WERI-Rb-1 (cell line): ENCODE results near the gene PLCXD1.
"Not testable (repeated sequence)": the region's sequence is repeated elsewhere in the genome, so short reads cannot be mapped to it uniquely, and the experiment has no call there.

Experiments used
- DNase-seq: peaks from one replicate; pipeline ENCODE4 v3.0.0-alpha.2; 2020
- H3K27ac ChIP-seq: fragments of 250-450 bp; sonication (Bioruptor Pico); 2 replicates; pipeline ENCODE4 v1.5.1; 2020; ENCODE audit warnings: mild to moderate bottlenecking, moderate library complexity
- H3K27me3 ChIP-seq: fragments of 250-450 bp; sonication (Bioruptor Pico); 2 replicates; pipeline ENCODE4 v1.5.1; 2021; ENCODE audit warnings: mild to moderate bottlenecking, low read depth, moderate library complexity; ENCODE audit not compliant: insufficient read depth, severe bottlenecking
- H3K36me3 ChIP-seq: fragments of 250-450 bp; sonication (Bioruptor Pico); 2 replicates; pipeline ENCODE4 v1.5.1; 2020; ENCODE audit warnings: mild to moderate bottlenecking, moderate library complexity
- H3K4me3 ChIP-seq: 2 replicates; pipeline ENCODE4 v1.5.1; 2011; ENCODE audit warnings: low read depth, mild to moderate bottlenecking, control low read depth, low read length
- H3K9me3 ChIP-seq: fragments of 250-450 bp; sonication (Bioruptor Pico); 2 replicates; pipeline ENCODE4 v1.5.1; 2021; ENCODE audit warnings: mild to moderate bottlenecking, moderate library complexity; ENCODE audit not compliant: severe bottlenecking
- TF ChIP-seq, protein P1 (sequence below): IDR thresholded peaks from 2 replicates; pipeline ENCODE4 v1.5.1; 2011; ENCODE audit warnings: low read depth, mild to moderate bottlenecking, control low read depth, inconsistent platforms, low read length

The PLCXD1 gene

DNA sequence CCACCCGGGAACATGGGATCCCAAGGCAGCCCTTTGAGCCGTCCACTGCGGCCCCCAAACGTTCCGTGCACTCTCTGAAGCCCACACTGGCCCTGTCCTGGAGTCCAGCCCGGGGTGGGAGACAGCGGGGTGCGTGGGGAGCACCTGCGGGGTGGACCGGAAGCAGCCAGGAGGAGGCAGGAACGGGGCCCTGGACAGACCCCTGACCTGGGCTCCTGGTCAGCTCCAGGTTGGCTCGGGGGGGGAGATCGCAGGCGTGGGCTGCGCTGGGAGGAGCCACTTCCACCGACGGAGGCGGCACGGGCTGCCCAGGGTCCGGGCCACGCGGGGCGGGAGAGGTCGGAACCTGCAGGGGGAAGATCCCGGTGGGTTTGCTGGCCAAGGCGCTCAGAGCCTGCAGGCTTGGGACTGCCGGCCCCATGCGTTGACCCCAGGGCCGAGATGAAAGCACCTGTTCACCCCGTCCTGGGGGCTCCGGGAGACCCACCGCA, 5.7 kb upstream of the PLCXD1 start:
- Histone ChIP-seq H3K4me3 (peak overlapping the region; percentile 58), H3K27me3 (no peaks in the 10 kb centered on the region), H3K9me3 (no peaks in the 10 kb centered on the region), H3K27ac (peak overlapping the region; percentile 86), H3K36me3 (no peaks in the 10 kb centered on the region)
- TF ChIP-seq, protein P1, sequence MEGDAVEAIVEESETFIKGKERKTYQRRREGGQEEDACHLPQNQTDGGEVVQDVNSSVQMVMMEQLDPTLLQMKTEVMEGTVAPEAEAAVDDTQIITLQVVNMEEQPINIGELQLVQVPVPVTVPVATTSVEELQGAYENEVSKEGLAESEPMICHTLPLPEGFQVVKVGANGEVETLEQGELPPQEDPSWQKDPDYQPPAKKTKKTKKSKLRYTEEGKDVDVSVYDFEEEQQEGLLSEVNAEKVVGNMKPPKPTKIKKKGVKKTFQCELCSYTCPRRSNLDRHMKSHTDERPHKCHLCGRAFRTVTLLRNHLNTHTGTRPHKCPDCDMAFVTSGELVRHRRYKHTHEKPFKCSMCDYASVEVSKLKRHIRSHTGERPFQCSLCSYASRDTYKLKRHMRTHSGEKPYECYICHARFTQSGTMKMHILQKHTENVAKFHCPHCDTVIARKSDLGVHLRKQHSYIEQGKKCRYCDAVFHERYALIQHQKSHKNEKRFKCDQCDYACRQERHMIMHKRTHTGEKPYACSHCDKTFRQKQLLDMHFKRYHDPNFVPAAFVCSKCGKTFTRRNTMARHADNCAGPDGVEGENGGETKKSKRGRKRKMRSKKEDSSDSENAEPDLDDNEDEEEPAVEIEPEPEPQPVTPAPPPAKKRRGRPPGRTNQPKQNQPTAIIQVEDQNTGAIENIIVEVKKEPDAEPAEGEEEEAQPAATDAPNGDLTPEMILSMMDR, result no peak
- DNase-seq, result peak; percentile 14

DNA sequence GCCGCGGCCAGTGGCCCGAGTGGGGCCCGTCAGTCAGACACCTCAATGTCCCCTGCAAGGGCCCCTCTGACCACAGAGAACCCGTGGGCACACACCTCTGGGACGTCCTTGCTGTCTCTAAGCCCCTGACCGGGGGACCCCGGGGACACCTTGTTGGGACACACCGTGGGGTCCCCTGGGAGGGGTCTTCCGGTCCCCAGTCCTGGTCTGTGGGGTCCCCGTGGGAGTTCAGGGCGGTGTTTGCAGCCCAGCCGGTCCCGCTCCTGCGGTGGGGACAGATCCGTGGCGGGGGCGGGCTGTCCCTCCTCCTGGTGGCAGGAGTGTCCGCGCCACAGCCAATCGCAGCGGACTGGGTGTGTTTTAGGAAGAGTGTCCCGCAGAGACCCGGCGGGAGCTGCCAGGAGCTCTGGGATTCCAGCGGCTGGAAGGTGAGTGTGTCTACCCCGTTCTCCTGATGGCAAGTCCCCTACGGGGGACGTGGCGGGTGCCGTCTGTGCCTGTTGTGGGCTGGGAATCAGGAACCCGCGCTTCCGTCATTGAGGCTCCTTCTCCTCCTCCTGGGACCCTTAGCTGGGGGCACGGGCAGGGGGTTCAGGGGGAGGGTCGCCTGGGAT, 5.1 kb upstream of the PLCXD1 start:
- peak; percentile 83 for DNase-seq
- Histone ChIP-seq H3K27ac (peak overlapping the region; percentile 86), H3K4me3 (peak overlapping the region; percentile 58)

DNA sequence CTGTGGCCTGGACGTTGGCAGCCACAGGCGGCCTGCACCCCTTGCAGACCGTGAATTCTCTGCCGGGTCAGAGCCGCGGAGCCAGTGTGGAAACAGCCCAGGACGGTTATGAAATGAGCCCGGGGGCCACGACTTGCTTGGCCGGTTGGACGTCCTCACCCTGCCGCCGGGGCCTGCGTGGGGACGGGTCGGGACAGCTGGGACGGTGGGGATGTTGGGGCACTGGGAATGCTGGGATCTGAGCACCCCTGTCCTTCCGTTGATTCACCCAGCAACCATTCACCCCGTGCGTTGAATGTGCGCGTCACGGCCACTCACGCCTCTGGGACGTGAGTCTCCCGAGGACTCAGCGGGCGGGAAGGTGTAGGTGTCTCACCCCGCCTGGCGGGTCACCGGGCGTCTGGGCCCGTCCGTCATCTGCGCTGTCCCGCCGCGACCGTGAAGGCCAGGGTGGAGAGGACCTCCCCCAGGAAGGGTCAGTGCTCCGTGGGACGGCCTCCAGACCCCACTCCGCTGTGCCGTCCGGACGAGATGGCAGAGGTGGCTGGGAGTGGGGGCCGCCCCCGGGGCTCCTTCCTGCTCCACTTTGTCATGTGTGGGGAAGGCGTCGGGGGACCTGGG, 4.5 kb upstream of the PLCXD1 start:
- H3K9me3 ChIP-seq, result no peaks in the 10 kb centered on the region
- peak overlapping the region; percentile 58 for H3K4me3 ChIP-seq
- peak overlapping the region; percentile 86 for H3K27ac ChIP-seq
- DNase-seq, result no peak
- TF ChIP-seq, protein P1, result no peak
- H3K36me3 ChIP-seq, result no peaks in the 10 kb centered on the region
- H3K27me3 ChIP-seq, result no peaks in the 10 kb centered on the region

More for the DNA sequence above, 5.1 kb upstream of the PLCXD1 start:
- TF ChIP-seq, protein P1, result no peak
- no peaks in the 10 kb centered on the region for H3K27me3 ChIP-seq
- H3K36me3 ChIP-seq, result no peaks in the 10 kb centered on the region
- no peaks in the 10 kb centered on the region for H3K9me3 ChIP-seq

DNA sequence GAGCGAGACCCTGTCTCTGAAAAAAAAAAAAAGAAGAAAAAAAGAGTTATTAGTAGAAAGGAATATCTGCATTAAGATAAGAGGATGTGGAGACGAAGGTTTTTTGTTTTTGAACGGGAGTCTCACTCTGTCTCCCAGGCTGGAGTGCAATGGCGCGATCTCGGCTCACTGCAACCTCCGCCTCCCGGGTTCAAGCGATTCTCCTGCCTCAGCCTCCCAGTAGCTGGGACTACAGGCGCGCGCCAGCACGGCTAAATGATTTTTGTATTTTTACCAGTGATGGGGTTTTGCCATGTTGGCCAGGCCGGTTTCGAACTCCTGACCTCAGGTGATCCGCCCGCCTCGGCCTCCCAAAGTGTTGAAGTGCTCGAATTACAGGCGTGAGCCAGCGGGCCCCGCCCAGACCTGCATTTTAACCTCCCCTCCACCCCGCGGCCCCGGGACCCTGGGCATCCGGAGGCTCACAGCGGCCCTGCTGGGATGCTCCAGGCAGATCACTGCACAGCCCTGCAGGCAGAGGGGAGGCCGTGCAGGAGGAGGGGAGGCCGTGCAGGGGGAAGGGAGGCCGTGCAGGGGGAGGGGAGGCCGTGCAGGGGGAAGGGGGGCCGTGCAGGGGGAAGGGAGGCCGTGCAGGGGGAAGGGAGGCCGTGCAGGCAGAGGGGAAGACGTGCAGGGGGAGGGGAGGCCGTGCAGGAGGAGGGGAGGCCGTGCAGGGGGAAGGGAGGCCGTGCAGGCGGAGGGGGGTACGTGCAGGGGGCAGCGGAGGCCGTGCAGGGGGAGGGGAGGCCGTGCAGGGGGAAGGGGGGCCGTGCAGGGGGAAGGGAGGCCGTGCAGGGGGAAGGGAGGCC, 1.2 kb upstream of the PLCXD1 start:
- H3K27me3 ChIP-seq, H3K9me3 ChIP-seq: not testable (repeated sequence)
- H3K27ac ChIP-seq, result peak overlapping the region; percentile 65
- H3K4me3 ChIP-seq, result peak overlapping the region; percentile 18; the same call in 1 of the 2 replicates
- DNase-seq, result peak; percentile 68
- H3K36me3 ChIP-seq, result peaks cover 12% of the 10 kb centered on the region

DNA sequence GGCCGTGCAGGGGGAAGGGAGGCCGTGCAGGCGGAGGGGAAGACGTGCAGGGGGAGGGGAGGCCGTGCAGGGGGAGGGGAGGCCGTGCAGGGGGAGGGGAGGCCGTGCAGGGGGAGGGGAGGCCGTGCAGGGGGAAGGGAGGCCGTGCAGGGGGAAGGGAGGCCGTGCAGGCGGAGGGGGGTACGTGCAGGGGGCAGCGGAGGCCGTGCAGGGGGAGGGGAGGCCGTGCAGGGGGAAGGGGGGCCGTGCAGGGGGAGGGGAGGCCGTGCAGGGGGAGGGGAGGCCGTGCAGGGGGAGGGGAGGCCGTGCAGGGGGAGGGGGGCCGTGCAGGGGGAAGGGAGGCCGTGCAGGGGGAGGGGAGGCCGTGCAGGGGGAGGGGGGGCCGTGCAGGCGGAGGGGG, 459 bp upstream of the PLCXD1 start:
- not testable (repeated sequence) for DNase-seq, H3K4me3 ChIP-seq, H3K27ac ChIP-seq, H3K27me3 ChIP-seq, H3K9me3 ChIP-seq
- H3K36me3 ChIP-seq, result peaks cover 19% of the 10 kb centered on the region

DNA sequence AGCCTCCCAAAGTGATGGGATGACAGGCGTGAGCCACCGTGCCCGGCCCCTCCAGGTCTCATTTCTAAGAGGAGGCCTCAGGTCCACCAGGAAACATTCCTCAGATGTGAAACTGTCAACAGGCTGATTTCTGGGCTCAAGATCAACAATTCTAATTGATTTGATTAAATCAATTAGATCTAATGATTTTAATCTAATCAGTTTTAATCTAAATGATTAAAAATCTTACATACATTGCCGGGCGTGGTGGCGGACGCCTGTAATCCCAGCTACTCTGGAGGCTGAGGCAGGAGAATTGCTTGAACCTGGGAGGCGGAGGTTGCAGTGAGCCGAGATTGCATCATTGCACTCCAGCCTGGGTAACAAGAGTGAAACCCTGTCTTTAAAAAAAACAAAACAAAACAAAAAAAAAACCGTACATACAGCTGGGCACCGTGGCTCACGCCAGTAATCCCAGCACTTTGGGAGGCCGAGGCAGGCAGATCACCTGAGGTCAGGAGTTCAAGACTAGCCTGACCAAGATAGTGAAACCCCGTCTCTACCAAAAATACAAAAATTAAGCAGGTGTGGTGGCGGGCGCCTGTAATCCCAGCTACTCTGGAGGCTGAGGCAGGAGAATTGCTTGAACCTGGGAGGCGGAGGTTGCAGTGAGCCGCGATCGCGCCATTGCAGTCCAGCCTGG, 960 bp downstream of the PLCXD1 start:
- Histone ChIP-seq H3K36me3 (peaks cover 31% of the 10 kb centered on the region), H3K4me3 (peak overlapping the region; percentile 64), H3K27ac (peak overlapping the region; percentile 88)
- not testable (repeated sequence) for H3K27me3 ChIP-seq, H3K9me3 ChIP-seq, DNase-seq
